HUES6 (cell line): ENCODE results near the gene FEN1.

ENCODE experiments used
- H3K27ac ChIP-seq: 2 replicates; pipeline ENCODE4 v1.7.0; 2013; ENCODE audit warnings: low read depth, mild to moderate bottlenecking, low read length, inconsistent platforms
- H3K27me3 ChIP-seq: 2 replicates; pipeline ENCODE4 v1.6.1; 2013; ENCODE audit warnings: low read length; ENCODE audit not compliant: control insufficient read depth, insufficient read depth
- H3K36me3 ChIP-seq: 2 replicates; pipeline ENCODE4 v1.6.1; 2013; ENCODE audit warnings: low read length; ENCODE audit not compliant: control insufficient read depth, insufficient read depth
- H3K4me1 ChIP-seq: 2 replicates; pipeline ENCODE4 v1.6.1; 2013; ENCODE audit warnings: low read length; ENCODE audit not compliant: control insufficient read depth, insufficient read depth
- H3K4me3 ChIP-seq: 2 replicates; pipeline ENCODE4 v1.5.1; 2013; ENCODE audit warnings: low read depth, low read length
- H3K9ac ChIP-seq: one replicate; pipeline ENCODE4 v1.6.1; 2013; ENCODE audit warnings: mild to moderate bottlenecking, low read length
- H3K9me3 ChIP-seq: 2 replicates; pipeline ENCODE4 v1.6.1; 2013; ENCODE audit warnings: low read depth, low read length; ENCODE audit not compliant: control insufficient read depth, insufficient read depth

The FEN1 gene

DNA sequence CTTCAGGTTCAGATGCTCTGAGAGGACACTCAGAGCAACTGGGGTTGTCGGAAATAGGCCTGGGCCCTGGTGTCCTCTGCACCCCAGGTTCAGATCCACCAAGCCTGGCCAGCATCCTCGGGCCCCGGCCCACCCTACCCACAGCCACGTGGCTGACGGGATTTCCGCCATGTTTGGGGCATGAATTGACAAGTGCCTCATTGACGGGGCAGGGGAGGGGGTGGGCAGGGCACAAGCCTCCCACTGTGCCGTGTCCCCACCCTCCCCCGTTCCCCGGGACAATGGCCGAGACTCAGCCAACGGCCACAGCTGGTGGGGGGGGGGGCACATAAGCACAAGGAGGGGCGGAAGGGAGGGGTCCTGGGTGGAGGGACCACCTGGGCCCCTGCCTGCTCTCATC is 31.8 kb upstream of the FEN1 start:
- H3K4me3 ChIP-seq = no peak overlapping the region
- H3K27ac ChIP-seq = no peak overlapping the region
- H3K36me3 ChIP-seq = no peaks in the 10 kb centered on the region
- no peaks in the 10 kb centered on the region for H3K27me3 ChIP-seq
- no peak overlapping the region for H3K9ac ChIP-seq
- H3K9me3 ChIP-seq = no peaks in the 10 kb centered on the region
- H3K4me1 ChIP-seq = peaks cover 57% of the 10 kb centered on the region

DNA sequence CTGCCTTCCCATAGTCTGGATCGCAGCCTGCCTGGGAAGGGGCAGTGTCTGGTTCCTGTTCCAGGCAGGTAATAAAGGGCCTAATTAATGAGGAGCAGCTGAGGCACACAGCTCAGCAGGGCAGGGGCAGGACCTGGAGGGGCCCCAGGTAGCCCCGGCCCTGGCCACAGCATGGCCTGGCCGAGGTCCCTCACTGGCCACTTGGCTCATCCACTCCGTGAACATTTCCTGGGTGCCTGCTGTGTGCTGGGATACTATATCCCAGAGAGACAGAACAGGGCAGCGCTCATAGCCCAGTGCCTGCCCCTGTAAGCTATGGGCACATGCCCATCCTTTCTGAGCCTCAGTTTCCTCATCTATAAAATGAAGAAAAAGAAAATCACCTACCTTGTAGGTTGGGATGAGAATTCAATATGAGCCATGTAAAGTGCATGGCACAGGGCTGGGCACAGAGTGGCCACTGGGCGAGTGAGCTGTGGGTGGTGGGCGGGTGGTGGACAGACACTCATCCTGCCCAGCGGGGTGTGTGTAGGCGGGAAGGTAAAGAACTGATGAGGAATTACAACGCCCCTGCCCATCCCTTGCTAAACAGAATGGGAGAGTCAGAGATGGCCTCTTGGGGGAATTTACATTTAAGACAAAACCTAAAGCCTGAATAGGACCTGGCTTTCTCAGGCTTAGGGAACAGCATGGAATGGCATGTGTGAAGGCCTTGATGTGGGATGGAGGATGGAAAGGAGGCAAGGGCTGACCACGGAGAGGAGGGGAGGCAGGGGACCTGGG is 31.1 kb upstream of the FEN1 start:
- Histone ChIP-seq H3K27me3 (no peaks in the 10 kb centered on the region), H3K9me3 (no peaks in the 10 kb centered on the region), H3K36me3 (no peaks in the 10 kb centered on the region), H3K9ac (no peak overlapping the region), H3K27ac (no peak overlapping the region), H3K4me1 (peaks cover 50% of the 10 kb centered on the region), H3K4me3 (no peak overlapping the region)

DNA sequence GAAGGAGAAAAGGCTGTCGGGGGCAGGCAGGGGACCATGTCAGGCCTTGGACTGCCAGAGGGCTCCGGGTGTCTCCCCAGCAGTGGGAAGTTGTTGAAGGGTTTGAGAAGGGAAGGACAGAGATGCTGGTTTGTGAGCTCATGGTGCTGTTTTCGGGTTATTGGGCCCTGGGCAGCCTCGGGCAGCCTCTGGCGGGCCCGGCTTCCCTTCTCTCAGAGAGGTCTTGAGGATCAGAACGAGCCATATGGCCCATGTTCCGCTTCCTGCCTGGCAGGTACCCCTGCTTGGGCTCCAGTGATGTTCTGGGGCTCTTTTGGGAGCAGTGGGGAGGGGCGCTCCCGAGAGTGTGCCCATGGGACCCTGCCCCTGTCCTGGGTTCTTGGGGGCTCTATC is 30.5 kb upstream of the FEN1 start:
- Histone ChIP-seq H3K9me3 (no peaks in the 10 kb centered on the region), H3K4me1 (peaks cover 44% of the 10 kb centered on the region), H3K36me3 (no peaks in the 10 kb centered on the region), H3K27me3 (no peaks in the 10 kb centered on the region), H3K9ac (no peak overlapping the region), H3K4me3 (no peak overlapping the region), H3K27ac (no peak overlapping the region)

DNA sequence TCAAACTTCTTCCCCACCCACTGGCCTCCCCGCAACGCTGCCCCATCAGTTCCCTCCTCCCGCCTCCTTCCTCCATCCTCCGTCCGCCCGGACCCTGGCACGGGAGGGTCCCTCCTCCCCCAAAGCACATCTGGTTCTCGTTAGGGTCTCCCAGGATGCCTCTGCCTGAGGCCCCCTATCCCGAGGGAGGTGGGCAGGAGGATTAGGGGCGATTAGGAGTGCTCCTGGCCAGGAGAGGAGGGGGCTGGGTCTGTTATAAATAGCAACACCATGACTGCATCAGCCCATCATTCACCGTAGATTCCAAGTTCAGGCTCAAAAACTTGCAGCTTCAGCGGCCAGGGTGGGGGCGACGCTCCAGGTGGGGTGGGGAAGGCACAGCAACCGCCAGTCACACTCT is 29.9 kb upstream of the FEN1 start:
- no peaks in the 10 kb centered on the region for H3K36me3 ChIP-seq
- H3K4me3 ChIP-seq = no peak overlapping the region
- H3K27me3 ChIP-seq = no peaks in the 10 kb centered on the region
- no peak overlapping the region for H3K9ac ChIP-seq
- no peak overlapping the region for H3K27ac ChIP-seq
- H3K9me3 ChIP-seq = no peaks in the 10 kb centered on the region
- peaks cover 39% of the 10 kb centered on the region for H3K4me1 ChIP-seq

DNA sequence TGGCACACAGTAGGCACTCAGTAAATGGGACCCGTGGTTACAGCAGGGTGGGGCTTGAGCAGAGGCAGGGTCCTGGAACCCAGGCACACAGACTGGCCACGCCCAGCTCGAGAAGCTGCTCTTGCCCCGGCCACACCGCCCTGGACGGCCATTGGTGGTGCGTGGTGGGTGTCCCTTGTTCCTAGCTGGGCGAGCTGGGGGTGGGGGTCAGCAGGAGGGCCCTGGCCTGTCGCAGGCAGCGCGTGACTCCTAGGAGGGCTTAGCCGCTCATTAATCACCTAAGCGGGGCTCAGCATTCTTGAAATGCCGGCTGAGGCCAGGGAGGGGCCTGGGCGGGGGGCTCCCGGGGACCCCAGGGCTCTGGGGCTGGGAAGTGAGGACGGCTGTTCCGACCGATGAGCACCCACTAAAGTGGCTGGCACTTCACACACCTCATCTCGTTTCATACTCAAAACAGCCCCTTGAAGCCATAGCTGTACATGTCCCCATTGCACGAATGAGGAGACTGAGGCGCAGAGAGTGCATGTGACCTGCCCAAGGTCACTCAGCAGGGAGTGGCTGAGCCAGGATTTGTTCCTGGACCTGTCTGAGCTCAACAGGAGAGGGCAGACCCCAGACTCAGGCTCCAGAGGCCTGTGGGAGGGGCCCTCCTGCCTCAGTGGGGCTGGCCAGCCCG is 28.6 kb upstream of the FEN1 start:
- no peaks in the 10 kb centered on the region for H3K27me3 ChIP-seq
- no peak overlapping the region for H3K27ac ChIP-seq
- no peak overlapping the region for H3K9ac ChIP-seq
- no peaks in the 10 kb centered on the region for H3K9me3 ChIP-seq
- H3K4me3 ChIP-seq = no peak overlapping the region
- peaks cover 39% of the 10 kb centered on the region for H3K4me1 ChIP-seq
- H3K36me3 ChIP-seq = no peaks in the 10 kb centered on the region

DNA sequence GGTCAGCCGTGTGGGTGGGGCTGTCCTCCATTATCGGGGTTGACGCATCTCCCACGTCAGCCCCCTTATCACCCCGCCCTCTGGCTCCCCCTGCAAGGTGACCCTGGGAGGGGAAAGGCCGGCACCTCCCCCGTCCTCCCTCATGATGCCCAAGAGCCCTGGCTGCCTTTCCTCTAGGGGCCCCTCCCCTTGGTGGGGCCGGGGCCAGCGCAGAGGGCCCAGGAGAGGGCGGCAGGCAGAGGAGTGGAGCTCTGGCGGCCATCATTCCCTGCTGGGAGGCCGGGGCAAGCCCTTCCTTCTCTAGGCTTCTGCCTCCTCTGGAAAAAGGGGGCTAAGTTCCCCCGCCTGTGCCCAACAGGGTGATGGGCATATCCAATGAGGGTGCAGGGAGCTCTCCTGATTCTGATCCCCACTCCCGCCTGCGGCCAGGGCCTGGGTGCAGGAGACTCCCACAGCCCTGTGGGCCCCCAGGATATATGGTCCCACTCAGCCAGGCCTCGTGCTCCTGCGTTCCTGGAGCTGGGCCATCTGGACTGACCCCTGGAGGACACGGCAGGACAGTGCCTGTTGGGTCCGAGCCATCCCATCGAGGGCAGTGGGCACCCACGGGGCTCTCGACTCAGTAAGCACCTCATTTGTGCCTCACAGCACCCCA is 28.0 kb upstream of the FEN1 start:
- peaks cover 43% of the 10 kb centered on the region for H3K4me1 ChIP-seq
- H3K9me3 ChIP-seq = no peaks in the 10 kb centered on the region
- H3K4me3 ChIP-seq = no peak overlapping the region
- no peak overlapping the region for H3K9ac ChIP-seq
- H3K36me3 ChIP-seq = no peaks in the 10 kb centered on the region
- no peaks in the 10 kb centered on the region for H3K27me3 ChIP-seq
- H3K27ac ChIP-seq = no peak overlapping the region

DNA sequence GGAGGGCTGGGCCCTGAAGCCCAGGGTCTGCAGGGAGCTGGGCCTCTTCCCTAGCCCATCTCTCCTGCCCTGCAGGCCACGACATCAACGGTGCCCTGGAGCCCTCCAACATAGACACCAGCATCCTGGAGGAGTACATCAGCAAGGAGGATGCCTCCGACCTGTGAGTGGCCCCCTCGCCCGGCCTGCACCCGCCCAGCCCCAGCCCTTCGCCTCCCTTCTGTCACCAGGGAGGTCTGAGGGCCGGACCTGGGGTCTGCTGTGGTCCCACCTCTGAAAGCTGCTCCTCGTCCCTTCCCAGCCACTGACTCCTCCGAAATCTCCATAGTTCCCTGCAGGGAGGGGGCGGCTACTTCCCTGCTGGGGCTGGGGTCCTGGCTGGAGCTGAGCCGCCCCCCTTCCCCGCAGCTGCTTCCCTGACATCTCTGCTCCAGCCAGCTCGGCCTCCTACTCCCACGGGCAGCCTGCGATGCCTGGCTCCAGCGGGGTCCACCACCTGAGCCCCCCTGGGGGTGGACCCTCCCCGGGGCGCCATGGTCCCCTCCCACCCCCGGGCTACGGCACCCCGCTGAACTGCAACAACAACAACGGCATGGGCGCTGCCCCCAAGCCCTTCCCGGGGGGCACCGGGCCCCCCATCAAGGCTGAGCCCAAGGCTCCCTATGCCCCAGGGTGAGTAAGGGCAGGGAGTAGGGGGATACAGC is 27.0 kb upstream of the FEN1 start:
- H3K4me1 ChIP-seq = peaks cover 42% of the 10 kb centered on the region
- no peak overlapping the region for H3K4me3 ChIP-seq
- H3K9me3 ChIP-seq = no peaks in the 10 kb centered on the region
- no peak overlapping the region for H3K27ac ChIP-seq
- no peaks in the 10 kb centered on the region for H3K36me3 ChIP-seq
- H3K9ac ChIP-seq = no peak overlapping the region
- no peaks in the 10 kb centered on the region for H3K27me3 ChIP-seq

DNA sequence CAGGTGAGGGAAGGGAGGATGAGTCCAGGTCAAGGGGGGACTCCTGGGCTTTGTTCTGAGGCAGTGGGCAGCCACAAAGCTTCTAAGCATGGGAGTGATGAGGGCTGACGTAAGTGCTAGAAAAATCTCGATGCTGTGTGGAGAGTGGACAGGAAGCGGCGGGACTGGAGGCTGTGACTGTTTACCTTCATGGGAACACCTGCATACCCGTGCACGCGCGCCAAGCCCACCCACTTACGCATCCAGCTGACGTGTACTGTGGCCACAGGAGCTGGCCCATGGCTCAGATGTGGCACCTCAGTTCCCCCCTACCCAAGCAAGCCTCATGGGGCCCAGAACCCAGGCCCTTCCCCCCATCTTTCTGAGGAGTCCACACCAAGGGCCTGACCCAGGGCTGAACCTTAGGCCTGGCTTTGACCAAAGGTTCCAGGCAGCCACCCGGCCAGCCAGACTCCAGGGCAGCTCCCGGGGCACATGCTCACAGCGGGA is 26.3 kb upstream of the FEN1 start:
- Histone ChIP-seq H3K27me3 (no peaks in the 10 kb centered on the region), H3K4me1 (peaks cover 40% of the 10 kb centered on the region), H3K9me3 (no peaks in the 10 kb centered on the region), H3K27ac (no peak overlapping the region), H3K9ac (no peak overlapping the region), H3K36me3 (no peaks in the 10 kb centered on the region), H3K4me3 (no peak overlapping the region)

DNA sequence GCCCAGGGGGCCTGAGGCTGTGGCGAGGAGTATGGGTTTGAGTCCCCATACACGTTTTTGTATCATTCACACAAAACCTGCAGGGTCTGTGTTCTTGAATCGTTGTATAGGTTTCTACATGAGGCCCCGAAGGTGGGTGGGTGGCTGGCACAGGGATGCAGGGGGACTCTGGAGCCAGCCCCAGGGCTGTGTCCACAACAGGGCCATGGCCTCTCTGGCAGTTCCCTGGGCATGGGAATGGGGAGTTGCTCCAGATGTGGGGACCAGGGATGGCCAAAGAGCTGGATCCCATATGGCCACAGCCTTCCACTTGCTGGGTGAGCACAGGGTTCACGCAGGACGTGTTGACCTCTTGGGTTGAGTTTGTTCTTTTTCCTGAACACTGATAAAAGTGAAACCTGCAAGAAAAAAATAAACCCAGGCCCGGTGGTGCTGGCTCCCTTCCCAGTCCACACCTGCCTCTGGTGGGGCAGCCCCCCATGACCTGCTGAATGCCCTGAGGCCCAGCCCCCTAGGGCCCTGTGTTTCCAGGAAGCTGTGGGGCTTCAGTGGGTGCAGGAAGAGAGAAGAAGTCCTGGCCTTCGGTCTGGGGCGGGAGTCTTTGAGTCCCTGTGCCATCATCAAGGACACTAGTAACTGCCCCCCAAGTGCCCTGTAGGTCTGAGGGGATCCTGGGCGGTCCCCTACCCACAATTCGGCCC is 24.2 kb upstream of the FEN1 start:
- no peaks in the 10 kb centered on the region for H3K36me3 ChIP-seq
- H3K9me3 ChIP-seq = no peaks in the 10 kb centered on the region
- H3K4me3 ChIP-seq = no peak overlapping the region
- H3K27ac ChIP-seq = no peak overlapping the region
- no peaks in the 10 kb centered on the region for H3K27me3 ChIP-seq
- no peak overlapping the region for H3K9ac ChIP-seq
- peaks cover 36% of the 10 kb centered on the region for H3K4me1 ChIP-seq

DNA sequence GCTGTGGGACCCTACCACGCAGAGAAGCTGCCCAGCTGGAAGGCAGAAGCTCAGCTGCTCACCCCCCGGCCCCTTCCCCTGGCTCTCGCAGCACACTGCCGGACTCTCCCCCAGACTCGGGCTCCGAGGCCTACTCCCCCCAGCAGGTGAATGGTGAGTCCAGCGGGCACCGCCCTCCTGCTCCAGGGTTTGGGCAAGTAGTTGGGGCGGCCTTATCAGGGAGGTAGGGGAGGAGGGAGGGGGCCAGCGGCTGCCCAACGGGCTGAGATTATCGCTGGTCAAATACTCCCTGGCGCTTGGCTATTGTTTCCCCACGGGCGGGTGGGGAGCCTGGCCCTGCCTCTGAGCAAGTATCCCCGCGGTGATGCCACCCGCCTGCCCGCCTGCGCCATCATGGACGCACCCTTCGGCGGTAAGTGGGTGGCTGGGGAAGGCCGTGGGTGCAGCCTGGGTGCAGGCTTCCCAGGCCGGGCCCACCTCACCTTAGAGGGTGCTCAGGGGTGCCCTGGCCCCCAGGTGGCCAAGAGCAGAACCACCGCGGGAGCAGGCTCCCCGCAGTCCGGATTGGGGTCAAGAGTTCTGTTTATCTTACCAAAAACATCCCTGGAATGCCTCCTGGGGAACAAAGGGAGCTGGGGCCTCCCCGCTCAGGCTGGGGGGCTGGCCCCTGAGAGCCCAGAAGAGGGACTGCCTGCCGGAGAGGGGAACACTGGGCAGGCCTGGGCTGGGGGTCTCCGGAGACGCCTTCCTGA is 23.4 kb upstream of the FEN1 start:
- Histone ChIP-seq H3K9me3 (no peaks in the 10 kb centered on the region), H3K27me3 (no peaks in the 10 kb centered on the region), H3K36me3 (no peaks in the 10 kb centered on the region), H3K4me1 (peaks cover 38% of the 10 kb centered on the region), H3K27ac (no peak overlapping the region), H3K4me3 (no peak overlapping the region), H3K9ac (no peak overlapping the region)
